NCI-H2029 treated with DMSO at 0.1 percent for 48 hours (cell line): Measurements from ENCODE around the gene MAFG.
A peak's percentile ranks its signal among the peaks of the same experiment; 100 is the strongest.

Experiments
- DNase-seq: peaks from one replicate; lab custom pipeline; 2025; lab: John Stamatoyannopoulos, UW

MAFG gene

DNA sequence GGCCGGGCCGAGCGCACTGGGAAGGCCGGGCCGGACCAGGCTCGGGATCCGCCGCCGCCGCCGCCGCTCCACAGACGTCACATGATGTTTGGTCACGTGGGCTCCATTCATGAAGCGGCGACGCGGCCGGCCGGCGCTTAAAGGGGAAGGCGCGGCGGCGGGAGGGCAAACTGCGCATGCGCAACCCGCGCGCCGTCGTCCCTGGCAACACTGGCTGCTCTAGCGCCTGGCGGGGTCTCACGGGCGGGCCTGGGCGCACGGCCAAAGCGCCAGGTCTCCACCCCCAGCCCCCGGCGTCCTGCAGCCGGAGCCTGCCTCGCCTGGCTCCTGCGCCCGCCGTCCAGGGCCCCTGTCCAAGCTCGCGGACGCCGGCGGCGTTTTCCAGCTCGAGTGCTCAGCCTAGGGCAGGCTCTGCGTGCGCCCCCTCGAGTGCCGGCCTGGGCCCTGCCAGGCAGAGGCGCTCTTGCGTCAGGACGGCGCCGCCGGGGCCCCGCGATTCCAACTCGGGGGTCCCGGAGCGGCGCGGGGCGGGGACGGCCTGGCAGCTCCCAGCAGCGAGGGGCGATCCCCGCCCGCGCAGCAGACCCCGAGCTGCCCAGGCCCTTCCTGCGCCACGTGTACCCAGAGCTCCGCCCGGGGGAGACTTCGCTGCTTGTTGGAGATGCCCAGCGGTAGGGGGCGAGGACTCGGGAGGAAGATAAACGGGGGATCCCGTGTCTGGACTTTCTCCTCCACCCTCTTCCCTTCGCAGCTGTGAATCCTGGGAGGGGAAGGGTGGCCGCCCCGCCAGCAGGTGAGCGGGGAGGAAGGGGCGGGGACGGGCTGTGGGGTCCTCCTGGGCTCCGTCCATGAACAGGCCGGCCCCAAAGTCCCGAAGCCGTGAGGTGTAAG lies at the start of gene MAFG:
MAFG (minus strand) TSS at position 83 of the 891 bp plus-strand sequence. CDS start 4,550 bp downstream, outside the sequence.
- peak; percentile 43 for DNase-seq

DNA sequence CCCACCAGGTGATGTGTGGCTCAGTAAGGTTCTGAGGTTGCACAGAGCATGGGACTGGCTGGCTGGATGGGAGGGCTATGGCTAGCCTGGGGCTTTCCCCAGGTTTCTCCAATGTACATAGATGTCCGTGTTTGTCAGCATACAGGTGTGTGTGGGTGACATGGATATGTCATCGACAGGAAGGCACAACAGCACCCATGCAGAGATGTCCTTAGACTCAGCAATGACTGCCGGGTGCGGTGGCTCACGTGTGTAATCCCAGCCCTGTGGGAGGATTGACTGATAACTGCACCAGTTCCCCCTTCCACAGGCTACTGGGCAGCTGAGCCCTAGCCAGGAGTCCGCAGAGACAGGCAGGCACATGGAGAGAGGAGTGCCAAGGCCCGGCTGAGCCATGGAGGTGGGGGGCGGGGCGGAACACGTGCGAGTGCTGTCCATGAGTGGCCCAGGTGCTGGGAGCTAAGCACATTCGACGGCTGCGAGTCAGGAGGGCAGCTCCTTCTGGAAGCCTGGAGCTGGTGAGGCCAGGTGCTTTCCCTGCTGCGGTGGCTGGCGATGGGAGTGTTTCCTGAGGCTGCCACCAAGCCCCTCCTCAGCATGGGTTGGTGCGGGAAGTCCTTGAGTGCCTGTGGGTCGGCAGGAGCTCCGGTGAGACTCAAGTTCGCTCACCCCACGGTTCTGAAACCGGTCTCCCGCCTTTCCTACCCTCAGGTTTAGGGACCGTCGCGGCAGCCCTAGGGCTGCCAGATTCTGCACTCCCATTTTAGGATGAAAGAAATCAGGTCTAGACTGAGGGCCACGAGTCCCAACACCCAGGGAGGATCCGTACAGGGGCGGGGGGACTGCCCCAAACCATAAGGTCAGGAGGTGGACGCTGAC lies 49.0 kb upstream of the MAFG start:
- DNase-seq = peak; percentile 17

DNA sequence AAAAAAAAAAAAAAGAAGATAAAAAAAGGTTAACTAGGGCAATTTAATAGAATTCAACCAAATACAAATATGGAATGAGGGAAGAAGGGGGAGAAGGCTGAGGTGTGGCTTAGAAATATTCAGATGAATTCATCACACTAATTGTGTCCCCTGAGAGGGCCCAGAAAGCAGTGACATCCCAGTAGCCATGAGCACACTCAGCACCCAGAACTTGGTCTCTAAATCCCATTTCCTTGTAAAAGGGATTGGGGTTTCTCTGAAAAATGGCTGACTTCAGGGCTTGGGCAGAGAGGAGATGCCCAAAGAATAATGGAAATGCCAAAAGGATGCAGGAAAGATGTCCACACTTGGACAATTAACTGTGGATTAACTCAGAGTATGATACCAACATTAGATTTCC lies 45.9 kb upstream of the MAFG start:
- no peak for DNase-seq

DNA sequence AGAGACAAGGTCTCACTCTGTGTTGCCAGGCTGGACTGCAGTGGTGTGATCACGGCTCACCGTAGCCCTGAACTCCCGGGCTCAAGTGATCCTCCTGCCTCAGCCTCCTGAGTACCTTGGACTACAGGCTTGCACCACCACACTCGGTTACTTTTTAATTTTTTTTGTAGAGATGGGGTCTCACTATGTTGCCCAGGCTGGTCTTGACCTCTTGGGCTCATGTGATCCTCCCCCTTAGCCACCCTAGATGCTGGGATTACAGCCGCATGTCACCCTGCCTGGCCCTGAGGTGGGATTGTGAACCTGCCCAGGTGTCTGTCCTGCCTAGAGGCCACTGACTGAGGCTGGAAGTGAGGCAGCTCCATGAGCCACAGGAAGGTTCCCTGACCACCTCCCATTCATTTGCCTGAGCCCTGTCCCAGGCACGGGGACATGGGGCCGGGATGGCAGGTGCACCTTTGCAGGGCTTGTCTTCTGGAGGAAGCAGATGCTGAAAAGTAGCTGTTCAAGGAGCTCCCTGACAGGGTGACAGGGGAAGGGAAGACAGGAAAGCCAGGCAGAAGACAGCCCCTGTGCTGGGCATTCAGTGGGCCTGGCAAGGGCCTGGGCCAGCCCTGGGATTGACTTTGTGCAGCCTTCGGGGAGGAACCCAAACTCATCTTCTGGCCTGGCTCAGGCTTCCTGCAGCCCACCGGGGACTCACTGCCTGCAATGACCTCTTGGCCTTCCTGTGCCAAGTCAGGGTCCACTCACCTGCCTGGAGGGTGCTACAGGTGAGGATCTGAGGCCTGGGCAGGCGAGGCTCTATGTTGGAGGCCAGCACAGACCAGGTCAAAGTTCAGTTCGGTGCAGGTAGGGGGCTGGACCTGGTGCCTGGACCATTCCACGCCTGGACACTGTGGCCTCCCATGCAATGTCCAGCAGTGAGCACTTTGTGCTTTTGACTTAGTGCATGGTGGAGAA lies 41.6 kb upstream of the MAFG start:
- DNase-seq = no peak

DNA sequence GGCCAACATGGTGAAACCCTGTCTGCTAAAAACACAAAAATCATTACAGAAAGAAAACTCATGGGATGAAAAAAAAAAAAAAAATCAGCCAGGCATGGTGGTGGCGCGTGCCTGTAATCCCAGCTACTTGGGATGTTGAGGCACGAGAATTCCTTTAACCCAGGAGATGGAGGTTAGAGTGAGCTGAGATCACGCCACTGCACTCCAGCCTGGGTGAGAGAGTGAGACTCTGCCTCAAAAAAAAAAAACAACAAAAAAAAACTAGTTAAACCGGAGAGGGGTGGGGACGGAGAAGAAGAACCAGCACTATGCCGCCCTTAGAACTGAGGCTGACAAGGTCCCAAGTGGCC lies 40.8 kb upstream of the MAFG start:
- DNase-seq = no peak

DNA sequence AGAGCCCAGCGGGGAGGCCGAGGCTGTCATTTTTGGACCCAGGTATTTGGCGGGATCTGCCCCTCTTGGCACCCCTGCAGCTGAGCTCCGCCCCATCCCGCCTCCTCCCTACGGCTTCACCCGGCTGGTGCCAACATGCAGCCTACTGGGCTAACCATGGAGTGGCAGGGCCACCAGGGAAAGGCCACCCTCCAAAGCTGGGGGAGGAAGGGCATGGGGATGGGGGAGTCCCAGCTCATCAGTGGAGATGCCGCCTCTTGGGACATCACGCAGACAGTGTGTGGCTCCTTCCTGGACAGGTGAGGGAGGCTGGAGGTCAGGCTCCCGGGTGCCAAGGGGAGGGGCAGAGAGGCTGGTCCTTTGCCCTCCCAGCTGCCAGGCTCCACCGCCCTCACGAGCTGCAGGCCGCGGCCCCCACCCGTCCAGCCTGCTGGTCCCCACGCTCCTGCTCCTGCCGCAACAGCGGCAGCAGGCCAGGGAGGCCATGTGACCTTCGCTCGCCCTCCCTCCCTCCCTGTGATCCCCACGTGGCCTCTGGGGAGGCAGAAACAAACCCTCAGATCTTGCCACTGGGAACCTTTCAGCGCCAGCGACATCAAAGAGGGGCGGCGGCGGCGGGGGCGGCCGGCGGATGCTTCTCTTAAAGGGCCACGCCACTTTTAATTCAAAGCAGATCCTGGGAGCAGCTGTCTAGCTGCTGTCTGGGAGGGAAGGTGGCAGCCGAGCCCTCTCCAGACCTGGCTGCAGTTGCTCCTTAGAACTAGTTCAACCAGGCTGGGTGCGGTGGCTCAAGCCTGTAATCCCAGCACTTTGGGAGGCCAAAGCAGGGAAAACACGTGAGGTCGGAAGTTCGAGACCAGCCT lies 40.2 kb upstream of the MAFG start:
- no peak for DNase-seq

DNA sequence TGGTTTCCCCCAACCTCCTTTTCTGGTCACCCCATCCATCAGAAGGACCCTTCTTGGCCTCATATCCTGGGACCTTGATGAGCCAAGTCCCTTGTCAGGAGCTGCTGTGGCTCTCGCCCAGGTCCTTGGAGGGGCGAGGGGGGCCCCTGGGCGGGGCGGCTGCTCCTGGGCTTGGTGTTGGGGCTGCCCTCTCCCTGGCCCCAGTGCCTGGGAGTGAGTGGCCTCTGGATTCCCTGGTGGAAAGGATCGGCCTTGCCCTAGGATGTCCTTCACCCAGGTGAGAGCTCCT lies 39.7 kb upstream of the MAFG start:
- DNase-seq = no peak

DNA sequence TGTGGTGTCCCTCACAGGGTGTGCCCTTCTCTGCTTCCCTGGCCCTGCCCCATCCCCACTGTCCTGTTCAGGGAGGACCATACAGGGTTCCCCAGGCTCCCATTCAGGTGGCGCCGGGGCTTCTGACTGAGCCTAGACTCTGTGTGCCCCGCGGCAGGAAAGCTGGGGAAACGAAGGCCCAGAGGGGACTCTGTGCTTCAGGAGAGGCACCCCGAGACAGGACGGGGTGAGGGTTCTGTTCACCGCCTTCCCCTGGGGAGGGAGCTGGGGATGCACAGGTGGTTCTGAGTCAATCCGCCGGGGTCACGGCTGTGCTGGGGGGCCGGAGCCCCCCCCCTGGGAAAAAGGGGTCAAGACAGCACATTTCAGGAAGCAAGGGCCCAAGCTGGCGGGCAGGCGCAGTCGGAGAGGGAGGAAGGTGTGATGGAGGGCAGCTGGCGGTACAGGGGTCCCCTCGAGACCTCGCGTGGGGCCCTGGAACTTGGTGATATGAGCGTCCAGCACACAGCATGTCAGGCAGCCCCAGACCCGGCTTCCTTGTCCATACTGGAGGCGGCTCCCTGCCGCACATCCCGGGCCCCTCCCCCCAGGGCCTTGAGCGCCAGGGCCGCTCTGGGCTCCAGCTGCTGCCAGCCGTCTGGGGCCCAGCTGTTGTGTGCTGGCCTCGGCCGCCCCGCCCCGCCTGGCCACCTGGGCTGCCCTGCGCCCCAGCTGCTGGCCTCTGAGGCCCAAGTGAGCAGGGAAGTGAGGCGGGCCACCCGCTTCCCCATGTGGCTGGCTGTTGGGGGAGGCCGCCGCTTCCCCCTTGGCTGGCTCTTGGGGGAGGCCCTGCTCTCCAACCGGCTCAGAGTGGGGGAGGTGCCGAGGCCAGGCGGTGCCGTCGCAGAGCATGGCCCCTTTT lies 39.1 kb upstream of the MAFG start:
- no peak for DNase-seq

DNA sequence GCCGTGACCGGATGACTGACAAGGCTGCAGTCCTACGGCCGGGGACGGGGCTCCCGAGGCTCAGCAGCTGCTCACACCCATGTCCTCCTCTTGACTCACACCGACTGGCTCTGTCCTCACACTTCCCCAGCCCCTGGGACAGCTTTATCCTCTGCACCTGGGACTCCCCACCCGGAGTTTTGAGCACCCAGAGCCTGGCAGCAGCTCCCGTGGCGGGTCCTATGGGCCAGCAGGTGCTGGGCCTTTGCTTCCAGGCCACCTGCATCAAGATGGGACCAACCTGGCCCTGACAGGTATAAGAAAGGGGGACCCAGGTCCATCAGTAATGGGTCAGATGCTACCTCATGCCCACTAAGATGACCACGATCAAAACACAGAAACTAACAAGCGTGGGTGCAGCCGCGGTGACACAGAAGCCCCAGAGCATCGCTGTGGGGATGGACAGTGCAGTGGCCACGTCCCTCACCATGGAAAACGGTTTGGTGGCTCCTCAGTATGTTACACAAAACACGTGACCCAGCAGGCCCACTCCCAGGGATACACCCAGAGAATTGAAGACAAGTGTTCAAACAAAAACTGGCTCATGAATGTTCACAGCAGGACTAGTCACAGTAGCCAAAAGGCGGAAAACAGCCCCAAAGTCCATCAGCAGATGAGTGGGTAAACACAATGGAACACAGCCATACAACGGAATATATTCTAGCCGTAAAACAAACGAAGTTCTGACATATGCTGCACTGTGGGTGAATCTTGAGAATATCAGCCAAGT lies 36.7 kb upstream of the MAFG start:
- no peak for DNase-seq

DNA sequence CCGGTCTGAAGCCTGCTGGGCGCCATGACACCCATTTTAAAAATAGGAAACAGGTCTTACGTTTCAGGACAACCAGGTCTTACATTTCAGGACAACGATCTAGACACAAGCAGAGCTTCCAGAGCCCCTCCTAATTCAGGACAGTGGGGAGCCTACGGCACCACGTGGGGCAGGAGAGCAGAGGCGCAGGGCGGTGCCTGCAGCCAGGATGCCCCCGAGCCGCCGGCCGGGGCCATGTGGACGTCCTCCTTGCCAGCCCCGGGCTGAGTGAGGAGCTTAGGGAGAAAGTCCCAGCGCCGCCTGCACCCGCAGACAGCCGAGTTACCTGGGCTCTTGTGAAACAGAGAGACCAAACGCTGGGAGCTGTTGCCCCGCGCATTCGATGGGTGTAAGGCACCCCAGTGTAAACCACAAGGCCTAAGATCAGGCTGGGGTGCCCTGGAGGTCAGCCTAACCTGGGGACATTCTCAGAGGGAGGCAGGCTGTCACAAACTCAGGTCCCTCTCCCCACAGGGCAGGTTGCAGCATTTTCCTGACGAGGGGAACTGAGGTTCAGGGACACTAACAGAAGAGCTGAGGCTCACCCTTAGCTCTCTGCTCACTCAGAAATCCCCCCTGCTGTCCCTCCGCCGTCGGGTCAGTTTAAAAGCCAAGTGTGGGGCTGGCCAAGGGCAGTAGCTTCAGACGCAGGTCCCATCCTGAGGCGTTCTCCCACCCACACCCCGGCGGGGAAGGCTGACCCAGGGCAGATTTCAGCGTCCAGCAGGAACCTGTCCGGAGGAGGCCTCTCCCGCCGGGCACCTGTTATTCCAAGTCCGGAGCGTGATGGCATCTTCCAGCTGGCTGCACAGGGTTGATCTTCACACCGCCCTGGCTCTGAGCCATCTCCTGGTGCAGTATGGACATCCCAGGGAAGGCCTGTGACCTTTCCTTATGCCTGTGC lies 35.2 kb upstream of the MAFG start:
- DNase-seq = no peak

DNA sequence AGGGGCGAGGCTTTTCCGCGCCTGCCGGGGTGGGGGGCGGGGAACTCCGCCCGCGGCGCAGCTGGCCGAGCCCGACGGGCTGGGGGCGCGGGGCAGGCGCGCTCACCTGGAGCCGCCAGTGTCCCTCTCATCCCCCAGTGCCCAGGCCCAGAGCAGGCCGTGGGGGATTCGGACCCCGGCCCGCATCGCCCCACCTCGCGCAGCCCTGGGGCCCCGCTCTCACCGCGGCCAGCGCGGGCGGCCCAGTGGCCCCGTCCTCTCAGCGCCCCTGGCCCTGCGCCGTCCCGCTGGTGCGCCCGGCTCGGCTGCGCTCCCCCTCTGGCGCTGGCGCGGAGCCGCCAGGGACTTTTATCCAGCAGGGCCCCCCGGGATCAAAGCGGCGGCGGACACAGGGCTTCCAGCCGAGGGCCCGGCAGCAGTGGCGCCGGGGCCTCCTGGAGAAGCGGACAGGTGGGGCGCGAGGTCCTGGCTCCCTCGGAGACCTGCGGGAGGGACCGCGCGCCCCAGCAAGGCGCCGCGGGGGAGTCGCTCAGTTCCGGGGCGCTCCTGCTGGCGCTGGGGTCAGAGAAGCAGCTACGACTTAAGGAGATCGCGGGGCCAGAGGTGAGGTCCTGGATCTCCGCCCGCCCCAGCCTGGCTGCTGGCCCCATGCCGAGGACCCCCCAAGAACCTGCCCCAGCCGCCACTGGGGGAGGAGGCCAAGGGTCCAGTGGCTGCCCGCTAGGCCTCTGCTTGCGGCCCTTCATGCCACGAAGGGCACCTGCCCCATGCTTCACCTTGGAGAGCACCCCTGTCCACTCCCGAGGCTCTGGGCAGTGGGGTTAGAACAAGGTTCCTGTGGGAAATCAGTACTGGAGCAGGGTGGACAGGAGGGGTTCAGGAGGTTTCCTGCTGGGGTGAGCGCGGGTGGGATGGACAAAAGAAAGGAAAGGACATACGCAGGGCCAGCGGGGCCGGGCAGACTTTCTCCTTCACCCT lies 34.3 kb upstream of the MAFG start:
- DNase-seq = no peak

DNA sequence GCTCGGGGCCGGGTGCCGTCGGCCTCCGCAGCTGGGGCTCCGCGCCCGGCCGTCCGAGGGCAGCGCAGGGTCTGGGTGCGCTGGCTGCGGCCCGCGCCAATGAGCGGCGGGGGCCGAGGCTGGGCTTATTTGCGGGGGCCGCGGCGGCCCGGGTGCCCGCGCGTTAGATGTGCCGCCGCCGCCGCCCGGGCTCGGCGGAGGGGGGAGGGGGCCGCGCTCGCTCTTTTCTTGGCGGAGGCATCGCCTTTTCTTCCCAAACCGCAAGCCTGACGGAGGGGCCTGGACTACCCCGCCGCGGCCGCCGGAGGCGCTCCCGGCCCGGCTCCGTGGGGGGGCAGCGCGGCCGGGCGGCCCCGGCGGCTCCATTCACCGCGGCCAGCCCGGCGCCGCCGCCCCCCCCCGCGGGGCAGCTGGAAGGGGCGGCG lies 33.6 kb upstream of the MAFG start, which contains the start of gene NOTUM:
NOTUM (minus strand) TSS at position 101 of the 425 bp plus-strand sequence. CDS start 278 bp downstream, outside the sequence.
- DNase-seq = no peak

DNA sequence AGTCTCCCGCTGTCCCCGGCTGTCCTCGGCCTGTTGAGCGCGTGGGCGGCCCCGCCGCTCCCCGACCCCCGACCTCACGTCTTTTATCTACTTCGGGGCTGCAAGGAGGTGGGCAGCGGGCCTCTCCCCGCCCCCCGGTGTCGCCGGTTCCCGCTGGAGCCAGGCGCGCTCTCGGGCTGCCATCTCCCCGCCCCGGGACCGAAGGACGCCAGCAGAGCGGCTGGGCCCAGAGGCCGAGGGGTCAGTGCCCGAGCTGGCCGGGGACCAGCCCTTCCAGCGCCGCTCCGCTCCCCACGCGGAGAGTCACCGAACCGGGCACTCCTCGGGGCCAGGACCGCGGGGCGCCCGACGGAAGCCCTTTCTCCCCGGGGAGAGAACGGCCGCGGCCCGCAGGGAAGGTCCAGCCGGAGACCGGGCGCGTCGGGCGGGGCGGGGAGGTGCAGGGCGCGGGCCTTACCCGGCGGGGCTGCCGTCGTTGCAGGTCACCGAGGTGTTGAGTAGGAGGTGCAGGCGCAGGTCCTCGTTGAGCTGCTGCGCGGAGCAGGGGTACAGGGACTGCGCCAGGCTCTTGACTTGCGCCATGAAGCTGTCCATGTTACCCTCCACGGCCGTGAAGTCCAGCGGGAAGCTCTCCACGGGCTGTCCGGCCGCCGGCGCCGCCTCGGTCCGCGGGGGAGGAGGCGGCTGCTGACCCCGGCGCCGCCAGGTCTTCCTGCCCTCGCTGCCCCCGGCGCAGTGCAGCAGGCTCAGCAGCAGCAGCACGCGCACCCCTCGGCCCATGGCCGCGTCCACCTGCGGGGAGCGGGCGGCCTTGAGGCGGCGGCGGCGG lies 32.8 kb upstream of the MAFG start:
- no peak for DNase-seq

DNA sequence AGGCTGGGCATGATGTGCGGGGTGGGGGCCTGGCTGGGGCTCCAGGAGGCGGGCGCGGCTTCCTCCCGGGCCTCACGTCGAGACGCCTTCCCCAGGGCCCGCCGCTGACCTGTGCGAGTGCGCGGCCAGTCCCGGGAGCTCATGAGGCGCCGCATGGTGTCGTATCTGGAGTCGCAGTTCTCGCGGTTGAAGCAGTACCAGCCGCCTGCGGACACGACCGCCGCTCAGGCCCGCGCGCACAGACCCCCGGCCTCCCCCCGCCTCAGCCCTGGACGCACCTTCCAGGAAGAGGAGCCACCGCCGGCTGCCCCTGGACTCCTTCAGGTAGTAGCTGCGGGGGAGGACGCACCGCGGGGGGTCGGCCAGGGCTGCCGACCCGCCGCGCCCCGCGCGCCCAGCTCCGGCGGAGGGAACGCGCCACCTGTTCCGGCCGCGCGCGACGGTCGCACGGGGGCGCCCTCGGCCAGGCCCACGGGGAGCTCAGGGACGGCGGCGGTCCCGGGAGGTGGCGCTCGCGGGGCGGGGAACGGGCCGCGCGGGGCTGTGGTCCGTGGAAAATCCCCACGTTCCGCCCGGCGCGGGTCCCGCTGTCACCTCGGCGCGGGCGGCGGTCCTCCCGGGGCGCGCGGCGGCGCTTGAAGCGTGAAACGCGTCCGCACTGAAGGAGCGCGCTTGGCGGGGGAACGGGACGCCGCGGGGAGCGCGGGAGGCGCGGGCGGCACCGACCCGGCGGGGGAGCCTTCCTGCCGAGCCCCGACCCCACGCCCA lies 32.0 kb upstream of the MAFG start:
- DNase-seq = no peak
